Activated CD4-positive, alpha-beta T cell treated with anti-CD3 and anti-CD28 coated beads for 48 hours (primary cell): Measurements from ENCODE around the gene IQGAP2.
A peak's percentile ranks its signal among the peaks of the same experiment; 100 is the strongest.

ENCODE experiments used
- DNase-seq: peaks from one replicate; pipeline ENCODE4 v3.0.0-alpha.2; 2020

Gene IQGAP2

DNA sequence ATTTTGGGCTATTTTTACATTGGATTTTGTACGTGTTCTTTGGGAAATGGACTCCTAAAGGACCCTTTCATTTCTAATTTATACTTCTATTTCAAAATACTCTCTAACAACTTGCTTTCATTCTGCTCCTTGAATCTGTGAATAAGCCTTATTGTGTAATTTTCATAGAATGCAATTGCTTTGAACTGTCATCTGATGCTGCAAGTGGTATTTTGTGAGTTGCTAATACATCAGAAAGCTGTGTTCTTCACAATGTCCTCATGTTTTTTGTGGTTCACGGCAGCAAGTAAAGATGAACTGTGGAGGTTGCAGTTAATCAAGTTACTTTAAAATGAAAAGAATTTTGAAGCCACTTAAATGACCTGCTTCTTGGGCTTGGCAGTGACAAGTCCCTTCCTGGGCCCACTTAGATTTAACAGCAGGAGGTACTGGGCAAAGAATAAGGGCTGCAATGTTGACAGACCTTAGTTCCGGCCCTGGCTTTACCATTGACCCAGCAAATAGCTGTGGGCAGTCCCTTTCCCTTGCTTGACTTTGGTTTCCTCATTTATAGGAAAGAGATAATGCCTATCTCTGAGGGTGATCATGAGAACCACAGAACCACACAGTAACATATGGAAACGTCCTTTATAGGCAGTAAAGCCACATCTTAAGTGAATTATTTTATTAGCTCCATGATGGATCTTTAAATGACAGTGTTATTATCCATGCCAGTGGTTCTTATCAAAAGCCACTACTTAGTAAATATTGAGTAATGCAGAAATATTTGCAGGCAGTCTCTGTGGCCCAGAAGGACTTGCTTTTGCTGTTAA lies 54.8 kb downstream of the IQGAP2 start:
- DNase-seq: no peak

DNA sequence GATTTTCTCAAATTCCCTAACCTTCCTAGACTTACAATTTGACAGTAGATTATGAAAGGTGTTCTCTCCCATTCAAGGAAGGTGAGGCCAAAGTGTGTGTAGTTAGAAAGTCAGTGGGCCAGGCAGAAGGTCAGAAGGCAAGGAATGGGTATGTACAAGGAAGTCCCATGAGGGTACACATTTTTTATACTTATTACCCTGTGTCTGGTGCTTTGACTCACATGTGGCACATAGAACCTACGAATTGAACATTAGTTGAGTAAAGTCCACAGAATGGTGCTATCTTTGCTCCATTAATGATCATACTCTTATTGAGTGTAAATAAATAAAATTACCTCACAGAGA lies 55.4 kb downstream of the IQGAP2 start:
- no peak for DNase-seq

DNA sequence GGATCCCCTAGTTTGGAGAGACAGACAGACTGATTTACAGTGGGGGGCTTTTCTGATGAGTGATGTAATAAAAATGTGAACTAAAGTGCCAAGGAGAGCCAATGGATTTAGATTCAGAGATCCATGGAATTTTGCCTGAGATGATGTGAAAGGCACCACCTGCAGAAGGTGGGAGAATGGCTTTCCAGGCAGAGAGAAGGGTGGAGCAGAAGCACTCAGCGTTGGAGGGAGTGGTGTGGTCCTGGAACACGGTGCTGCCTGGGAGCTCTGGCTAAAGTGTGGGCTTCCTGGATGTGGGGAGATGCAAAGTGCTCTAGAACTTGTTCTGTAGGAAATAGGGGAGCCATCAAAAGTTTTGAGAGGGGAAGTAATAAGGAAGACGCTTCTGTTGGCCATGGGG lies 57.0 kb downstream of the IQGAP2 start:
- DNase-seq: no peak

DNA sequence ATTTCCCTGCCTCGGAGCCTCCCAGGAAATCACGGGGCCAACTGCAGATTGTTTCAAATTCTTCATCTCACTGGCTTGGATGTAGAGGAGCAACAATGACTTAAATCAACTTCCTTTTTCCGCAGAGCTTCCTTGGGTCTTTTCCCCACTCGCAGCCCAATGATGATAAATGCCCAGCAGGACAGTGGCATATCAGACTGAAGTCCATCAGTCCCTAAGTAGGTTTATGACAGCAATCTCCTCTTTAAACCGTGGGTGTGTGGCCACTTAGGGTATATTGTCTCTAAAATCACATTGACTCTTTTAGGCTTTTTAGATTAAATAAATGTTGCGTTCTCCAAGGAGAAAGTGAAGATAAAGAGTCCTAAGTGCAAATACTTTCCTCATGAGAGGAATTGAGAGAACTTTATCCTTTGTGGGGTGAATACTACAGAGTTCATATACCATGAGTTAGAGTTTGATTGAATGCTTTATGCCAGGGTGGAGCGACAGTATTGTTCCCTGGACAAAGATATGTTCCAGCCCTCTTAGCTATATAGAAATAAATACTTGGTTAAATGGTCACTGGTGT lies 59.1 kb downstream of the IQGAP2 start:
- no peak for DNase-seq

DNA sequence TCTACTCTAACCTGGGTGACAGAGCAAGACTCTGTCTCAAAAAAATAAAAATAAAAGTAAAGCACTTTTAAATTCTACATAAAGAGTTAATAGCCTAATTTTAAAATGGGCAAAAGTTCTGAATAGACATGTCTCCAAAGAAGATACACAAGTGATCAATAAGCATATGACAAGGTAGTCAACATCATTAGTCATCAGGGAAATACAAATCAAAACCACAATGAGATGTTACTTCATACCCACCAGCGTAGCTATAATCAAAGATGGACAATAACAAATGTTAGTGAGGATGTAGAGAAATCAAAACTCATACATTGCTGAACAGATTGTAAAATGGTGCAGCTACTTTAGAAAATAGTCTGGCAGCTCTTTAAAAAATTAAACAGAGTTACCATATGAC lies 64.1 kb downstream of the IQGAP2 start:
- DNase-seq: no peak

DNA sequence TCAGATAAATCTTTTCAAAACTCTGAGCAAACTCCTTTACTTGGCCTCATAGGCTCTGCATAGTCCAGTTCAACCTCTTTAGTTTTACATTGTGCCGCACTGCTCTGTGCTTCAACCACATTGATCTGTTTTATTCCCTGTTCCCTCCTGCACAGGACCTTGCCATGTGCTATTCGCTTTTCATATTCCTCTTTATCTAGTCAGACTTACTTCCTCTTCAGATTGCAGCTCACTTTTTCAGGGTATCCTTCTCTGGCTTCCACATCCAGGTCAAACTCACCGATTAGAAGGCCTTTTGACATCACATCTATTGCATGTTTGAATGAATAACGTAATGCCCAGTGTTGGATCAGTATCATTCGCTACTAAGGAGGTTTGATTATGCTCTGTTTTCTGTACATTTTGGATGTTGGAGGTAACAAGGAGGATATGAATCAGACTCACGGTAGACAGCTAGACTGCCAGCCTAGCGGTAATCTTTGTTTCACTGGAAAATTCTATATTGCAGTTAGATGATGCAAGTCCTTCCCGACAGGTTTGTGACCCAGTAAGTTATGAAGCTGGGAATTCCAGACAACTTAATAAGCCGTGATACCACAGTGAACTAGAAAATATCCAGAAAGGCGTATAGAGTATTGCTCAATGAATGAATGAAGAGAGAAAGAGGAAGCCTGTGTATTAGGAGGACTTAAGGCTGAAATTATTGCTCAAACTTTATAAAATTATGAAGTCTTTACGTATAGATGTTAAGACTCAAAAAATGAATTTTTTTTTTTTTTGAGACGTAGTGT lies 65.7 kb downstream of the IQGAP2 start:
- no peak for DNase-seq

DNA sequence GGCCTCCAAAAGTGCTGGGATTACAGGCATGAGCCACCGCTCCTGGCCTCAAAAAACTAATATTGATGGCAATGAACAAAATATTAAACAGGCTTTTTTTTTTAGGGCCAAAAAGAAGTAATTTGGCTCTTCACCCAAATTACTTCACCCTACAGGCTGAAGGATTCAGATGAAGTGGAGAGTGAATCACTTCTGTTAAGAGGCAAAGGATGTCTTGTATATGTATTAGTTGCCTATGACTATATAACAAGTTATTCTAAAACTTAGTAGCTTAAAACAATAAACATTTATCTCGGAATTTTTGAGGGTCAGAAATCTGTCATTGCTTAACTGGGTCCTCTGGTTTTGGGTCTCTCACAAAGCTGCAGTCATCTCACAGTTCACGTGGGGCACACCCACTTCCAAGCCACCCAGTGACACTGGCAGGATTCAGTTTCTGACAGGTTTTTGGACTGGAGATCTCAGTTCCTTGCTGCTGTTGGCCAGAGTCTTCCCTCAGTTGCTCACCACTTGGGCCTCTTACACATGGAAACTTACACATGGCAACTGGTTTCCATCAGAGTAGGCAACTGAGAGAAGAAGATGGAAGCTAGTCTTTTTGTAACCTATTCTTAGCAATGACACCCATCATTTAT lies 66.7 kb downstream of the IQGAP2 start:
- DNase-seq: peak; percentile 45

DNA sequence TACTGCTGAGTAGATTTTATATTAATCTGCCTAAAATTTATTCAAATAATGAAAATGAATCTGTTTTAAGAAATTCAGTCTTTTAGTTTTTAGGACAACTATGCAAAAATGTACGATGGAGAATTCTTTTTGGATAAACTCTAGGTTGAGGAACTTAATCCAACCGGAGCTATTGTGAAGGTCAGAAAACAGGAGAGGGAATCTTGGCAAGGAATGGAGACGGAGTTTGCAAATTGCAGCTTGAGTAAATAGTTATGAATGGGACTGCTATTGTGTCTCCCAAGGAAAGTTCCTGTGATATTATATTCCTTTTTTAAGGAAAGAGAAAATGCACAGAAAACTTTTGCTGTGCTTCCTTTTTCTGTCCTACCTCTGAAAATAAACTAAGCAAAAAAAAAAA lies 67.9 kb downstream of the IQGAP2 start:
- DNase-seq: no peak

DNA sequence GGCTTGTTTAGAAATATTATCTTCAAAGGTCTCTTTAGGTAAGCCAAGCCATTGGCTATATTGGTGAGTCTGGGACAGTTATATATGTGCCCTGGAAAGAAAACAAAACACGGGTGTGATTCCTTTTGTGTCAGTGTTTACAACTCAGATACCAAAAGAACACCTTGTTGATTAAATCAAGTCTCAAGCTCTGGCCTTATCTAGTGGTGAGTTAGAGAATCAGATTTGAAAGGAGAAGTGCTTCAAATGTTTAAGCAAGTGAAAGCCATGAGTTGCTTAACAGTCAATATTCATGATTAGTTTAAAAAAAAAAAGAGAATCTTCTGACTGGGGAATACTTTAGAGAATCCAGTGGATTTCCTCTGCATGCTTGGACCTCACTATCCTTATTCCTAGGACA lies 68.3 kb downstream of the IQGAP2 start:
- DNase-seq: no peak

DNA sequence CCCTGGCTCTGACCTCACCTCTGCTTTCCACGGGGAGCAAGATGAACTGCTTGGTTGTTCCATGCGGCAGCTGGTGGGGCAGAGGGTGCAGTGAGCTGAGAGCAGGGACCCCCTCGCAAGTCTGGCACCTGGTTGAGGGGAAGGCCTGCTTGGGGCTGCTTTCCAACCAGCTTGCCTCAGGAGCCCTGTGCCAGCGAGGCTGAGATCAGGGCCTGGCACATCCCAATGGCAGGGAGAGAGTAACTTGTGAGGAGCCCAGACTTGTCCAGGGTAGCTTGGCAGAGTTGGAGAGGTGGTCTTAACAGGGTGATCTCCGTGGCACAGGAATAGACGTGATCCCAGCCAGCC lies 68.9 kb downstream of the IQGAP2 start:
- no peak for DNase-seq

DNA sequence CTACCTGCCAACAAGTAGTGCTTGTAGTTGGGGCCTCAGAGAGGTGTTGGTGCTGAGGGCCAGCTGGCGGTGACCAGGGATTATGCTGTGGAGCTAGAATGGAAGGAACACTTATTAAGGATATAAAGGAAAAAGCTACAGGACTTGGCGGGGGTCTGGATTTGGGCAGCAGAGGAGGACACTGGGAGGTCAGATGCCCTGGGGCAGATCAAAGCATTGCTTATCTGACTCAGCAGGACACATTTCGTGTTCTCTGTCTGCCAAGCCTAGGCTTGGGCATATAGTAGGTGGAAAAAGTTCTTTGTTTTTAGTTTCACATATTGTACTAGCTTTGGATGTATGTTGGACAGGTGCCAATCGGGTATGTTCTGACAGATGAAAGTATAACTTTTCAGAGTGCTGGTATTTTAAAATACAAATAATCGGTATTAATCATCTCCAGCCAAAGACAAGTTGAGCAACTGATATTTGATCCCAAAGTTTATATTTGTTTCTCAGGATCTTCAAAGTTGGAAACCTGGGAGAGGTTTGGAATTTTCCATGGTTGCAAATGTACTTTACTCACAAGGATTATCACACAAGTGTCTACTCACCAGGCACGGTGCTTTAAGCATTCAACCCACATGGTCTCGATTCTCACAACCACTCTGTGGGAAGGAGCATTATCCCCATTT lies 69.4 kb downstream of the IQGAP2 start:
- DNase-seq: peak; percentile 31

DNA sequence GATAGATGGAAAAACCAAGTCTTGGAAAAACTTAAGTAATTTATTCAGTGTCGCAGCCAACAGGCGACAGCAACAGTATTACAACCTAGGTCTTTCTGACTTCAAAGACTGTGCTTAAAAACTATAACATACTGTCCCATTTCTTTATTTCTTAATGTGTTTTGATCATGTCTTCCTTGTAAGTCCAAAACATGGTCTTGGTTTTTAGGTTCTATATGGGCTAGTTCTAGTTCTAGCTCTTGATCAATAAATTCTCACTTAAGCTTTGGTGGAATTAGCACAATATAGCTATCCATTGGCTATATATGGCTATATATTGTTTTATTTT lies 69.9 kb downstream of the IQGAP2 start:
- DNase-seq: no peak

DNA sequence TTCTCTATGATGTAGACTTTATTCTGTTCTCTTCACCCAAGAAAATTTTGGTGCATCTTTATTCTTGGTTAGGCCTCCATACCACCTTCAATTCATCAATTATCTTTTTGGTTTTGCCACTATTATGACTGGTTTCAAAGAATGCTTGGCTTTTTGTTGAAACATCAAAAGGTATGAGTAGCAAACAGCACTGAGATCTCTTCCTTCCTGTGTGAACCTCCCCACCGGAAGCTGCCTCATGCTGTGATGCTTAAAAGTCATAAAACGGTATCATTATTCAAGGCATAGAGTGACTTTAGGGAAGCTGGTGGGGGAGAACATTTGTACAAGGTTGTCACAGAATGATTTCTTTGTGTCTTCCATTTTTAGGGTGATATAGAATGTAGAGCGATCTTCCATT lies 70.6 kb downstream of the IQGAP2 start:
- DNase-seq: peak; percentile 75

DNA sequence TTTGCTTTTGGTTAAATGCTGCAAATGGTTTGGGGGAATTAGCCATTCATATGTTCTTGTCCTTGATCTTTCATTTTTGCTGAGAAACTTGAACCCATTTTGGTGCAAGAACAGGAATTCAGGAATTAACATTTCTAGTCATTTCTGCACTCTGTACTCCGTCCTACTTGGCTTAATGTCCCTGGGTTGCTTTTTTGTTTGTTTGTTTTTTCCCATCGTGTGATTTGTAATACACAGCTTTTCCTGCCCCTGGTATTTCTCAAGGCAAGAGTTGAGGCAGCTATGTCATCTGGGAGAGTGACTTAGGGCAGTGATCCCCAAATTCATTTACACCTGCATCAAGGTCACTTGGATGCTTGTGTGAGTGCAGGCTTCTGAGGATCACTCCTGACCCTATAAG lies 71.3 kb downstream of the IQGAP2 start:
- no peak for DNase-seq

DNA sequence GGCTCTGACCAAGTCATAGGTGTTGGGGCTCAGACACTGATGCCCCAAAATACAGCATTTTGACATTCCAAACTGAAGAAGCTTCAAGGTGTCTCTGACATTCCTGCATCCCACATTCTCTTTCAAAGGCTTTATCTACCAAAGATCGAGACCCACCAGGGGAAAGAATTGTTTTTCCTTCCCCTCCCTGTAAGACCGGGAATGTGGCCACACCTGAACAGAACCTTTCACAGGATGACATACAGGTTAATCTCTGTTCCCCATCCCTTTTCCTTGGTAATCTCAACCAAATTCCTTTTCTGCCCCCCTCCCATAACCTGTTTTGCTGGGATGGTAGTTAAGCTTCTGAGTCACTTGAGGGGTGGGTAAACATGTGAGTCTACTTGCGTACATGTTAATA lies 72.3 kb downstream of the IQGAP2 start:
- no peak for DNase-seq

DNA sequence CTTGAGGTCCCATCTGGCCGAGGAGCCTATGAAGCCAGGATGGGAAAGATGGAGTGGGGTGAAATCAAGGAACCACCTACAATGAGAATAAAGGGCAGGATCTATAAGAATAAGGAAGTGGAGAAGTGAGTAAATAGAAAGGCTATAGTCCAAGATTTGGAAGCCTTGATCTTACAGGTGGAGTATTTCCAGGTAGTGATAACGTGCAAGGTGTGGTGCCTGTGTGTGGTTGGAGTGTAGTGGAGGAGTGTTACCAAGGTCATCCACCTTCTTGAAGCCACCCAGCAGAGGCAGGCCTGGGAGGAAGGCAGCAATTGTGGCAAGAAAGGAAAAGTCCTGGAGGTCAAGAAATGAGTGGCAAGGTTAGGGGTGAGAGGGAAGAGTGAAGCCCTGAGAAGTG lies 72.9 kb downstream of the IQGAP2 start:
- DNase-seq: no peak

DNA sequence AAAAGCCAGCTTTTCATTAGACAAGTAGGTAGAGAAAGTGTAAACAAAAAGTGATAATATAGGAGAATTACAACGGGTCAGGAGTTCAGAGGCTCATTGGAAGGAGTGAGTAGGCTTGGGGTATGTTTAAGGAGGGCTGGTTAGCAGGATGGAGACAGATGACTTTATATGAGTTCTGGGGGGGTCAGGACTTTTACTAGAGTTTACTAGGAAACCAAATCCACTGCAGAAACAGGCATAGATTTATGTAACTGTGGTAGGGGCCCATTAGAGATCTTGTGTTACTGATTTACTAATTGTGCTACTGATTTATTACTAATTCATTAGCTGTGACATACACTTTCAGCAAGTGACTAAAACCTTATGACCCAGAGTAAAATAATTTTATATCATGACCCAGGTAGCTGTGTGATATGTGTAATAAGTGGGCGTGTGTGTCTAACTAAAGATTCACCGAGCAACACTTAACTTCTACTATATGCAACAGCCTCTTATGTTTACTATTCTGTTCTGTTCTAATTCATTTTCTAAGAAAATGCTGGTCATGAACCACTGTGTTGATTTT lies 73.5 kb downstream of the IQGAP2 start:
- DNase-seq: no peak

DNA sequence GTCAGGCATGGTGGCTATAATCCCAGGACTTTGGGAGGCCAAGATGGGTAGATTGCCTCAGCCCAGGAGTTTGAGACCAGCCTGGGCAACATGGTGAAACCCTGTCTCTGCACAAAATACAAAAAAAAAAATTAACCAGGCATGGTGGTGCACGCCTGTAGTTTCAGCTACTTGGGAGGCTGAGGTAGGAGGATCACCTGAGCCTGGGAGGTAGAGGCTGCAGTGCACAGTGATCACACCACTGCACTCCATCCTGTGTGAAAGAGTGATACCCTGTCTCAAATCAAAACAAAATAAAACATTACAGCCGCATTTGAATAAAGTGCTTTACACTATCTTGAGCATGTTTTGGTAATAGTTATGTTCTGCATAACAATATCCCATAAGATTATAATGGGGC lies 74.0 kb downstream of the IQGAP2 start:
- DNase-seq: no peak

DNA sequence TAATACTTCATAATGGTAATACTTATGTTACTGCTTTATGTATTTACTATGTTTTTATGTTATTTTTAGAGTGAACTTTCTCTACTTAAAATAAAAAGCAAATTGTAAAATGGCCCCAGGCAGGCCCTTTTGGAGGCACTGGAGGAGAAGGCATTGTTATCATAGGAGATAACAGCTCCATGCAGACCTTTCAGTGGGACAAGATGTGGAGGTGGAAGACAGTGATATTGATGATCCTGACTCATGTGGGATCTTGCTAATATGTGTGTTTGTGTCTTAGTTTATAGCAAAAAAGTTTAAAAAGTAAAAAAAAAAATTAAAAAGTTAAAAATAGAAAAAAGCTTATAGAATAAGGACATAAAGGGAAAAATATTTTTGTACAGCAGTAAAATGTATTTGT lies 74.5 kb downstream of the IQGAP2 start:
- no peak for DNase-seq

DNA sequence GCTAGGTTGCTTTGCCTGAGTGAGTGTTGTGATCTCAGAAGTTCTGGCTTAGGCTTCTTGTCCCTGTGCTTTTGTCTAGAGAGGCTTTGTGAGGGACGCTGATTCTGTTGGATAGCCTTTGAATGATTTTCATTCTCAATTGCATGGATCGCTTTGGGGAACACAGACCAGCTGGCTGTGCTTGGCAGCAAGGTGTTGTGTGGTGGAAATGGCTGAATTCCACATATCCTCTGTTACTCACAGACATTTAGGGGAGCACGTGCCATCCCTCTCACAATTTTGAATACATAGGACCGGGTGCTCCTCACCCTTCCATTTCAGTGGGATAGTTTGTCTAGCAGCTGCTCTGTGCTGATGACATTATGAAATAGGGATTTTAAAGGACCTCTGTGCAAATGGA lies 76.2 kb downstream of the IQGAP2 start:
- DNase-seq: no peak

DNA sequence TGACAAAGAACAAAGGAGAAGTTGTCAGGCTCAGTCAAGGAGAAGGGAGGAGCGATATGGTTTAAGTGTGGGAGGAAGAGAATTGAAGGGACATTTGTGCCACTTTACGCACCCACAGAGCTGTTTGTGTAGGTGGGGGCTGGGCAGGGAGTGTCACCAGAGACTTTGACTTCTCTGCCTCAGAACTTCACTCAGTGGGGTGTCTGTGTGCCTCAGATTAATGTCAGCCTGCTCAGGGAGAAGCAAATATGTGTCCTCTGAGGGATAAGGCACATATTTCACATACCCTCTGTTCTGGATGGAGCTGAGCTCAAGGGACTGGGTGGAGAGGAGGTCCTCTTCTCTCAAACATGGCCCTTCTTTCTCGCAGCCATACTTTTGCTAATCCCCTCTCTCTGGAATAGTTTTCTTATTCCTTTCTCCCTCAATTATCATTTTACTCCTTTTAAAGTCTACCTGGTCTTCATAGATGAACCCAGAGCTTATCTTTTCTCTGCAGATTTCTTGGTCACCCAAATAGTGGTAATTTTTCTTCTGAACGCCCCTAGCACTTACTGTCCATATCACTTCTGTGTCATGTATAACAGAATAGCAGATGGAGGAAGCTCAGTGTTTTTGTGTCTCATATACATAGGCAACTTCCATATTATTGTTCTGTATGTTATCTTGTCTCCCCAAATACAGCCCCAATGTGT lies 77.0 kb downstream of the IQGAP2 start:
- DNase-seq: no peak

DNA sequence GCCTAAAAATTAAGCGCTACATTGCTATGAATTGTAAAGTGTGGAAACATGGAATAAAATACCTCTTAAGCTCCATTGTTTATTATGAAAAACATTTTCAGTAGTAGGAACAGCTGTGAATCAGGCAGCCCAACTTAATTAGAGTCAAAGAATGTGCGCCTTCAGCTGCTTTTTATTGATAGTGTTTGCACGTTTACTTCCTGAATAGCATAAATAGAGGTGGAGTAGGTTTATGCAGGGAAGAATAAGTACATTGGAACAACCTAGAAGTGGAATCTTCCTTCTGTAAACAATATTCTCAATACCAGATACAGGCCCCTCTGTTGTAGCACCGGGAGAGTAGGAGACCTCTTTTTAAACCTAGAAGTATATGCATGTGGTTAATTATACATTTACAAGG lies 79.9 kb downstream of the IQGAP2 start:
- no peak for DNase-seq

DNA sequence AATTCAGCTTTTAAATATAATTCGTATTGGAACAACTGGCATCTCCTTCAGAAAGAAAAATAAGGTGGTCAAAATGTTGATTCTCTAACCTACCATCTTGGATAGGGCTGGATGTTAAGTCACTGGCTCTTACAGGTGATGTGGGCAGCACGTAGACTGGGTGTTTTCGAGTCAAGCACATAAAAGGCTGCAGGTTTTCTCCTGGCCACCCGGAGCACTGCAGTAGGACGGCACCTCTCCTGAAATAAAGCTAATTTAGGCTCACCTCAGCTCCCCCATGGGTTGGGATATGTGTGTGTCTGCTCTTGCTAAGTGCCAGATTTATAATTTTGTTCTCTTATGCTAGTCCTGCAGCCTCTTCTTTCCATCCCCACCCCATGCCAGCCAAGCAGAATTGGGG lies 80.3 kb downstream of the IQGAP2 start:
- no peak for DNase-seq
